ENCODE measurements around the gene PEX12.
"Not testable (repeated sequence)": the region's sequence is repeated elsewhere in the genome, so short reads cannot be mapped to it uniquely, and the experiment has no call there.

The PEX12 gene

GRCh38 chr17:35596072-35596471, 17.7 kb upstream of the PEX12 start:
- no peak overlapping the region for H3K4me3 ChIP-seq (ENCODE audit: low read length)
- TF ChIP-seq ZNF274 (IDR thresholded peaks at IDR 0.05; ENCODE audit: low read depth, low read length): no peak

GRCh38 chr17:35588196-35588920, 10.0 kb upstream of the PEX12 start:
- H3K4me3 ChIP-seq (ENCODE audit: low read length): peak overlapping the region; percentile 77
- no peak for TF ChIP-seq ZNF274 (IDR thresholded peaks at IDR 0.05; ENCODE audit: low read depth, low read length)

- no peak for TF ChIP-seq ZNF274 (IDR thresholded peaks at IDR 0.05; ENCODE audit: low read depth, low read length)
Observed at GRCh38 chr17:35587074-35587961, 8.9 kb upstream of the PEX12 start, which contains the start of gene AP2B1. Gene AP2B1, plus strand, starts transcription at chr17:35587322. Its CDS starts 6,709 bp downstream, at chr17:35594031.

GRCh38 chr17:35586569-35587073, 8.2 kb upstream of the PEX12 start:
- no peak for TF ChIP-seq ZNF274 (IDR thresholded peaks at IDR 0.05; ENCODE audit: low read depth, low read length)
- H3K4me3 ChIP-seq (ENCODE audit: low read length): peak overlapping the region; percentile 77

More at GRCh38 chr17:35587074-35587961, 8.9 kb upstream of the PEX12 start, which contains the start of gene AP2B1:
- H3K4me3 ChIP-seq (ENCODE audit: low read length): peak within 1 kb of the TSS; percentile 77

- no peak overlapping the region for H3K4me3 ChIP-seq (ENCODE audit: low read length)
- no peak for TF ChIP-seq ZNF274 (IDR thresholded peaks at IDR 0.05; ENCODE audit: low read depth, low read length)
Observed at GRCh38 chr17:35584061-35584460, 5.7 kb upstream of the PEX12 start.

- H3K4me3 ChIP-seq (ENCODE audit: low read length): peak overlapping the region; percentile 91
- no peak for TF ChIP-seq ZNF274 (IDR thresholded peaks at IDR 0.05; ENCODE audit: low read depth, low read length)
Observed at GRCh38 chr17:35578929-35579432, 610 bp upstream of the PEX12 start.

GRCh38 chr17:35577830-35578196, 558 bp downstream of the PEX12 start:
- peak overlapping the region; percentile 91 for H3K4me3 ChIP-seq (ENCODE audit: low read length)
- no peak for TF ChIP-seq ZNF274 (IDR thresholded peaks at IDR 0.05; ENCODE audit: low read depth, low read length)

- no peak for TF ChIP-seq ZNF274 (IDR thresholded peaks at IDR 0.05; ENCODE audit: low read depth, low read length)
Observed at GRCh38 chr17:35575759-35576158, 2.6 kb downstream of the PEX12 start.

GRCh38 chr17:35569405-35569804, 9.0 kb downstream of the PEX12 start:
- TF ChIP-seq ZNF274 (IDR thresholded peaks at IDR 0.05; ENCODE audit: low read depth, low read length): no peak
- H3K4me3 ChIP-seq (ENCODE audit: low read length): peak overlapping the region; percentile 93; the same call in 1 of the 2 replicates

More at GRCh38 chr17:35575759-35576158, 2.6 kb downstream of the PEX12 start:
- H3K4me3 ChIP-seq (ENCODE audit: low read length): no peak overlapping the region

GRCh38 chr17:35568561-35568960, 9.8 kb downstream of the PEX12 start:
- H3K4me3 ChIP-seq (ENCODE audit: low read length): peak overlapping the region; percentile 93
- no peak for TF ChIP-seq ZNF274 (IDR thresholded peaks at IDR 0.05; ENCODE audit: low read depth, low read length)

- peak overlapping the region; percentile 93; the same call in 1 of the 2 replicates for H3K4me3 ChIP-seq (ENCODE audit: low read length)
- no peak for TF ChIP-seq ZNF274 (IDR thresholded peaks at IDR 0.05; ENCODE audit: low read depth, low read length)
Observed at GRCh38 chr17:35566968-35567367, 11.4 kb downstream of the PEX12 start.

- H3K4me3 ChIP-seq (ENCODE audit: low read length): not testable (repeated sequence)
Observed at GRCh38 chr17:35563181-35563580, 15.2 kb downstream of the PEX12 start.

GRCh38 chr17:35560703-35561102, 17.7 kb downstream of the PEX12 start, which contains the start of gene SLFN14:
Gene SLFN14, minus strand, starts transcription at chr17:35560819. Its CDS starts 2,757 bp downstream, at chr17:35558062.
- no peak for TF ChIP-seq ZNF274 (IDR thresholded peaks at IDR 0.05; ENCODE audit: low read depth, low read length)
- H3K4me3 ChIP-seq (ENCODE audit: low read length): no peak within 1 kb of the TSS

- H3K4me3 ChIP-seq (ENCODE audit: low read length): no peak overlapping the region
- no peak for TF ChIP-seq ZNF274 (IDR thresholded peaks at IDR 0.05; ENCODE audit: low read depth, low read length)
Observed at GRCh38 chr17:35559495-35560210, 18.7 kb downstream of the PEX12 start.
